ENCODE results near the gene ANO4.
"Not testable (repeated sequence)": the region's sequence is repeated elsewhere in the genome, so short reads cannot be mapped to it uniquely, and the experiment has no call there.

Gene ANO4

DNA sequence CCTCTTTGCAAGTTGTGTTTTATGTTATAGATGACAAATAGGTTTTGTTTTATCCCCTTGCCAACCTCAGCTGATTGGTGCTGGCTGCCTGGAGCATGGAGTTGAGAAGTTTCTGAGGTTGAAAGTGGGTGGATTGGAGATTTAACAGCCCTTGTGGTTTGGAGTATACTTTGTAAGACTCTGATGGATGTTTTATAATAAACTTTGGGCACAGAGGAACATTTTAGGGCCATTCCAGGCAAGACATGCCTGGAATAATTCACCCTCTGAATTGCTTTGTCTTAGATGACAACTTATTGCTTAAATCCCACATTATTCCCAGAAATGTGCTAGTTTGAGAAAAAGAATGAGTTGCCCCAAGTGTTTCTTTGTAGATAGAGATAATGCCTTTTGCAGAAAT, 256.6 kb downstream of the ANO4 start:
- Histone ChIP-seq H3K27me3 (no peaks in the 10 kb centered on the region), H3K36me3 (no peaks in the 10 kb centered on the region), H3K9me3 (no peaks in the 10 kb centered on the region), H3K4me1 (ENCODE audit: control insufficient read depth in 1 of 2, insufficient read depth in 1 of 2, low read depth in 1 of 2, low read length in 1 of 2) (no peaks in the 10 kb centered on the region), H3K27ac (no peak overlapping the region), H3K4me3 (ENCODE audit: low read depth in 1 of 2, low read length in 1 of 2) (no peak overlapping the region)
- TF ChIP-seq, protein P1, sequence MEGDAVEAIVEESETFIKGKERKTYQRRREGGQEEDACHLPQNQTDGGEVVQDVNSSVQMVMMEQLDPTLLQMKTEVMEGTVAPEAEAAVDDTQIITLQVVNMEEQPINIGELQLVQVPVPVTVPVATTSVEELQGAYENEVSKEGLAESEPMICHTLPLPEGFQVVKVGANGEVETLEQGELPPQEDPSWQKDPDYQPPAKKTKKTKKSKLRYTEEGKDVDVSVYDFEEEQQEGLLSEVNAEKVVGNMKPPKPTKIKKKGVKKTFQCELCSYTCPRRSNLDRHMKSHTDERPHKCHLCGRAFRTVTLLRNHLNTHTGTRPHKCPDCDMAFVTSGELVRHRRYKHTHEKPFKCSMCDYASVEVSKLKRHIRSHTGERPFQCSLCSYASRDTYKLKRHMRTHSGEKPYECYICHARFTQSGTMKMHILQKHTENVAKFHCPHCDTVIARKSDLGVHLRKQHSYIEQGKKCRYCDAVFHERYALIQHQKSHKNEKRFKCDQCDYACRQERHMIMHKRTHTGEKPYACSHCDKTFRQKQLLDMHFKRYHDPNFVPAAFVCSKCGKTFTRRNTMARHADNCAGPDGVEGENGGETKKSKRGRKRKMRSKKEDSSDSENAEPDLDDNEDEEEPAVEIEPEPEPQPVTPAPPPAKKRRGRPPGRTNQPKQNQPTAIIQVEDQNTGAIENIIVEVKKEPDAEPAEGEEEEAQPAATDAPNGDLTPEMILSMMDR (IDR thresholded peaks at IDR 0.05) = no peak

DNA sequence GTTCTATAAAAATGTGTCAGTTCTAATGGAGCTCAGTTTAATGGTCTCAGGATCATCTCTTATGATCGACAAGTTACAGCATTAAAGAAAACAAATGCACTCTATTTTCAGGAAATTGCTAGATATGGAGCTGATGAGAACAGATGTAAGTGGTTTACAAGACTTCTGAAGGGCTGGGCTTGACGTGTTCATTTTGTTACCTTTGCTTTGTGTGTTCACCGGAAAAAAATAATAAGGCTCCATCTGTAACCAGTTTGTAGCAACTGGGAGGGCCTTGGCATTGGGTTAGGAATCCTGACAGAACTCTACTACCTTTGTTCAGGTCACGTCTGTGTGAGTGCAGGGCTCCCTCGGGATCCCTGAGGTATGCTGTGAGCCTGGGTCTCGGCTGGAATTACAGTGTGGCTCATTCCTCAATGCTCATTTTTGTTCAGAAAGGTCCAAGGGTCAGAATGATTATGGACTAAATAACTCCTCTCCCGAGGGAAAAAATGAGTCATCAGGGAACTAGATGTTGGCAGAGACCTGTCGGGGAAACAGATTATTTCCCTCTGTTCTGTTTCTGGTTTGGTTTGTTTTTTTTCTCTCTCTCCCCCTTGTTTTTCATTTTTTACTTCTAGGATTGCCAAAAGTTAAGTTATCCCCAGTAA, 257.4 kb downstream of the ANO4 start:
- TF ChIP-seq, protein P1 (IDR thresholded peaks at IDR 0.05) = no peak
- no peaks in the 10 kb centered on the region for H3K4me1 ChIP-seq (ENCODE audit: control insufficient read depth in 1 of 2, insufficient read depth in 1 of 2, low read depth in 1 of 2, low read length in 1 of 2)
- no peaks in the 10 kb centered on the region for H3K27me3 ChIP-seq
- no peaks in the 10 kb centered on the region for H3K9me3 ChIP-seq
- no peak overlapping the region for H3K4me3 ChIP-seq (ENCODE audit: low read depth in 1 of 2, low read length in 1 of 2)
- H3K36me3 ChIP-seq = no peaks in the 10 kb centered on the region
- H3K27ac ChIP-seq = no peak overlapping the region

DNA sequence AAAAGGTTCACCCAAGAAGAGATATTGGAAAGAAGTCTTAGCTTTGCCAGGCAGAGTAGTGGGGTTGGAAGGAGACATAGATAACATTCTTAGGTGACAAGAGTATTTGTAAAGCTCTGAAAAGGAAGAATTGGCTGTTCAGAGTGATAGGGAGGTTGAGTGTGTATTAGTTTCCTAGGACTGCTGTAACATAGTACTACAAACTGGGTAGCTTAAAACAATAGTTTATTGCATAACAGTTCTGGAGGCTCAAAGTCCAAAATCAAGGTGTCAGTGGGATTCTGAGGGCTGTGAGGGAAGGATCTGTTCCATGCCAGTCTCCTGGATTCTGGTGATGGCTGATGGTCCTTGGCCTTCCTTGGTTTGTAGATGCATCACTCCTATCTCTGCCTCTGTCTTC, 258.6 kb downstream of the ANO4 start:
- no peaks in the 10 kb centered on the region for H3K27me3 ChIP-seq
- TF ChIP-seq, protein P1 (IDR thresholded peaks at IDR 0.05) = no peak
- H3K4me1 ChIP-seq (ENCODE audit: control insufficient read depth in 1 of 2, insufficient read depth in 1 of 2, low read depth in 1 of 2, low read length in 1 of 2) = no peaks in the 10 kb centered on the region
- H3K9me3 ChIP-seq = no peaks in the 10 kb centered on the region
- H3K36me3 ChIP-seq = no peaks in the 10 kb centered on the region
- H3K4me3 ChIP-seq (ENCODE audit: low read depth in 1 of 2, low read length in 1 of 2) = no peak overlapping the region
- H3K27ac ChIP-seq = no peak overlapping the region

DNA sequence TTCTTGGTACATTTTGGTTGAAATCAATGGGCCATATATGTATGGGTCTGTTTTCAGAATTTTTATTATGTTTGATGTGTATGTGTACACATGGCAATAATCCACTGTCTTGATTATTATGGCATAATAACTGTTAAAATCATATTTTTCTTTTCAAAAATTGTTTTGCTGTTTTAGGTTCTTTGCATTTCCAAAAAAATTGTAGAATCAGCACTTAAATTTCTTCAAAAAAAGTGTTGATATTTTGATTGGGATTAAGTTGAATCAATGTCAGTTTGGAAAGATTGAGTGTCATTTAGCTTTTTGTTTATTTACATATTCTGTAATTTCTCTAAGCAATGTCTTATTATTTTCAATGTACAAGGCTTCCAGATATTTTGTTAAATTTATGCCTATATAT, 261.4 kb downstream of the ANO4 start:
- no peaks in the 10 kb centered on the region for H3K4me1 ChIP-seq (ENCODE audit: control insufficient read depth in 1 of 2, insufficient read depth in 1 of 2, low read depth in 1 of 2, low read length in 1 of 2)
- TF ChIP-seq, protein P1 (IDR thresholded peaks at IDR 0.05) = no peak
- no peaks in the 10 kb centered on the region for H3K27me3 ChIP-seq
- no peaks in the 10 kb centered on the region for H3K9me3 ChIP-seq
- no peak overlapping the region for H3K4me3 ChIP-seq (ENCODE audit: low read depth in 1 of 2, low read length in 1 of 2)
- H3K27ac ChIP-seq = no peak overlapping the region
- H3K36me3 ChIP-seq = no peaks in the 10 kb centered on the region

DNA sequence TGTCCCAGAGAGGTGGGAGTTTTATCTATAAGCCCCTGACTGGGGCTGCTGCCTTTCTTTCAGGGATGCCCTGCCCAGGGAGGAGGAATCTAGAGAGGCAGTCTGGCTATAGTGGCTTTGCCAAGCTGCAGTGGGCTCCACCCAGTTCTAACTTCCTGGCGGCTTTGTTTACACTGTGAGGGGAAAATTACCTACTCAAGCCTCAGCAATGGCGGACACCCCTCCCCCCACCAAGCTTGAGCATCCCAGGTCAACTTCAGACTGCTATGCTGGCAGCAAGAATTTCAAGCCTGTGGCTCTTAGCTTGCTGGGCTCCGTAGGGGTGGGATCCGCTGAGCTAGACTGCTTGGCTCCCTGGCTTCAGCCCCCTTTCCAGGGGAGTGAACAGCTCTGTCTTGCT, 267.9 kb downstream of the ANO4 start:
- not testable (repeated sequence) for H3K27ac ChIP-seq; H3K27me3 ChIP-seq; H3K4me1 ChIP-seq (ENCODE audit: control insufficient read depth in 1 of 2, insufficient read depth in 1 of 2, low read depth in 1 of 2, low read length in 1 of 2); H3K36me3 ChIP-seq; H3K9me3 ChIP-seq; H3K4me3 ChIP-seq (ENCODE audit: low read depth in 1 of 2, low read length in 1 of 2)

DNA sequence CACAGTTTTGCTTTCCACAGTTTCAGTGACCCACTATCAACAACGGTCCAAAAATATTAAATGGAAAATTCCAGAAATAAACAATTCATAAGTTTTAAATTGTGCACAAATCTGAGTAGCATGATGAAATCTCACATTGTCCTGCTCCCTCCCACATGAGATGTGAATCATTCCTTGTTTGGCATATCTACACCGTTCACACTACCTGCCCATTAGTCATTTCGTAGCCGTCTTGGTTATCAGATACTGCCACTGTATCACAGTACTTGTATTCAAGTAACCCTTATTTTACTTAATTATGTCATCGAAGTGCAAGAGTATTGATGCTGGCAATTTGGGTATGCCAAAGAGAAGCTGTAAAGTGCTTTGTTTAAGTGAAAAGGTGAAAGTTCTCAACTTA, 270.1 kb downstream of the ANO4 start:
- TF ChIP-seq, protein P1 (IDR thresholded peaks at IDR 0.05) = no peak
- no peaks in the 10 kb centered on the region for H3K27me3 ChIP-seq

More for the DNA sequence above, 270.1 kb downstream of the ANO4 start:
- Histone ChIP-seq H3K9me3 (no peaks in the 10 kb centered on the region), H3K36me3 (no peaks in the 10 kb centered on the region), H3K4me1 (ENCODE audit: control insufficient read depth in 1 of 2, insufficient read depth in 1 of 2, low read depth in 1 of 2, low read length in 1 of 2) (no peaks in the 10 kb centered on the region), H3K4me3 (ENCODE audit: low read depth in 1 of 2, low read length in 1 of 2) (no peak overlapping the region), H3K27ac (no peak overlapping the region)
